AG09319 (cell line): Measurements from ENCODE around the gene CXCL6.

Source experiments
- DNase-seq: peaks from one replicate; pipeline ENCODE4 v3.0.0-alpha.2; 2010; ENCODE audit warnings: low read depth; ENCODE audit errors: extremely low read depth
- TF ChIP-seq, protein P1 (sequence below): IDR thresholded peaks from 2 replicates; pipeline ENCODE4 v1.5.1; 2011; ENCODE audit warnings: low read depth, mild to moderate bottlenecking, inconsistent platforms, low read length, moderate library complexity

The CXCL6 gene

GRCh38 chr4:73822812-73823504 lies 13.5 kb upstream of the CXCL6 start:
- TF ChIP-seq, protein P1, sequence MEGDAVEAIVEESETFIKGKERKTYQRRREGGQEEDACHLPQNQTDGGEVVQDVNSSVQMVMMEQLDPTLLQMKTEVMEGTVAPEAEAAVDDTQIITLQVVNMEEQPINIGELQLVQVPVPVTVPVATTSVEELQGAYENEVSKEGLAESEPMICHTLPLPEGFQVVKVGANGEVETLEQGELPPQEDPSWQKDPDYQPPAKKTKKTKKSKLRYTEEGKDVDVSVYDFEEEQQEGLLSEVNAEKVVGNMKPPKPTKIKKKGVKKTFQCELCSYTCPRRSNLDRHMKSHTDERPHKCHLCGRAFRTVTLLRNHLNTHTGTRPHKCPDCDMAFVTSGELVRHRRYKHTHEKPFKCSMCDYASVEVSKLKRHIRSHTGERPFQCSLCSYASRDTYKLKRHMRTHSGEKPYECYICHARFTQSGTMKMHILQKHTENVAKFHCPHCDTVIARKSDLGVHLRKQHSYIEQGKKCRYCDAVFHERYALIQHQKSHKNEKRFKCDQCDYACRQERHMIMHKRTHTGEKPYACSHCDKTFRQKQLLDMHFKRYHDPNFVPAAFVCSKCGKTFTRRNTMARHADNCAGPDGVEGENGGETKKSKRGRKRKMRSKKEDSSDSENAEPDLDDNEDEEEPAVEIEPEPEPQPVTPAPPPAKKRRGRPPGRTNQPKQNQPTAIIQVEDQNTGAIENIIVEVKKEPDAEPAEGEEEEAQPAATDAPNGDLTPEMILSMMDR, result no peak
- no peak for DNase-seq

- DNase-seq, result no peak
- TF ChIP-seq, protein P1, result no peak
These were observed 12.7 kb upstream of the CXCL6 start for GRCh38 chr4:73823760-73824159.

- TF ChIP-seq, protein P1, result no peak
- DNase-seq, result no peak
These were observed 7.5 kb upstream of the CXCL6 start for GRCh38 chr4:73828956-73829355.

DNA sequence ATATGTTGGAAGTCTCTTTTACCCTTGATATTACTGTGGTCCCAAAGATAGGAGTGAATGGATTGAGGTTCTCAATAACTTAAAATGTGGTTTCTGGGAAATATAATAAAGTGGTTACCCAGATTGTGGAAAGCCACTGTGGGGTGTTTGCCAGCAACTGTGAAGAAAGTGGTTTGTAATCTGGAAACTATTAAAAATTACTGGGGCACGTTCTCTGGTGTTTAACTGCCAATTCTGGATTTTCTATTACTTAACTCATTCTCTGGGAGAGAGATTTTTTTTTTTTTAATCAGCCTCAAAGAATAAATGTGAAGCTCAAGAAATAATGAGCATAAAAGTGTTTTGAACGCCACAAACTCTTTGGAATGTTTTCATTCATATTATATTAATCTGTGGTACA lies 4.9 kb upstream of the CXCL6 start:
- TF ChIP-seq, protein P1, result no peak
- no peak for DNase-seq

GRCh38 chr4:73832651-73833237 lies 3.7 kb upstream of the CXCL6 start:
- DNase-seq, result no peak
- TF ChIP-seq, protein P1, result no peak

GRCh38 chr4:73839071-73839470 lies 2.6 kb downstream of the CXCL6 start:
- no peak for DNase-seq
- TF ChIP-seq, protein P1, result no peak

- TF ChIP-seq, protein P1, result no peak
- no peak for DNase-seq
These were observed 3.2 kb downstream of the CXCL6 start for GRCh38 chr4:73839715-73840114.
